A549 treated with AZD2906 at 1 μM for 4 hours (cell line): ENCODE measurements around the gene ALDH9A1. TPM values are rescaled to one million over a fixed set of nuclear protein-coding genes. Genes with fewer than 3 reads are reported as not detected.

Source experiments
- total RNA-seq: library from RNA; stranded (reverse); fragments of 200-300 nt; extraction: Qiagen RNA extraction; gene quantifications from 5 replicates; pipeline ENCODE4 v1.2.3, GENCODE V29; 2022

Gene ALDH9A1
- total RNA-seq, result 38.0 to 42.6 TPM (median 39.7 TPM) in 5 replicates

DNA sequence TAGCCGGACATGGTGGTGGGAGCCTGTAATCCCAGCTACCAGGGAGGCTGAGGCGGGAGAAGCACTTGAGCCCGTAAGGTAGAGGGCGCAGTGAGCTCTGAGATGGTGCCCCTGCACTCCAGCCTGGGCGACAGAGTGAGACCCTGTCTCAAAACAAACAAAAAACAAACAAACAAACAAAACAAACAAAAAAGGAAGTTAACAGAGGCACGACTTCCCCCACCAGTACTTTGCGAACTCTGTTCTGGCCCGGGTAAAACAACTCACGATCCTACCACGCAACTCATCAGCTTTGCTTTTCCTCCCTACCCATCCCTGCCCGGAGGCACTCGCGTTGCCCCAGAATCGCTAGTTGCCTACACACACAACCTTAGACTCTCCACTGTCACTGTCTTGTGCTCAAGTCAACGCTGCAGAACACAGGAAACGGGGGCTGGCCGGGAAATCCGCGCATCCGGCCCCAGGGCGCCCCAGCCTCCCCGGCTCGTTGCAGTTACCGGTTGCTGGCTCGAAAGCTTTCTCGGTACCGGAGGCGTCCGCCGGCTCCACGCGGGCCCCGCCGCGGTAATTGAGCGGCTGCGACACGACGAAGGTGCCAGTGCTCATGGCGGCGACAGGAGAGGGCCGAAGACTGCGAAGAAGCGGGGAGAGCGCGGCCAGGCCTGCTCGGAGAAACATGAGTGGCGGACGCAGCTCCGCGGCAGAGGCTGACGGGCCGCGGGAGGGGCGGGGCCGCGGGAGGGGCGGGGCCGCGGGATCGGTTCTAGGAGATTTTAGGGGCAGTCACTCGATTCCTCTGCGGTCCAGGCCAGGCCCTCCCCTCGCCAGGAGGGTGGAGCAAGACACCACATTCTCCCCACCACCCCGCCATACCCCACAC is at the start of gene ALDH9A1:
ALDH9A1 (minus strand) TSS at position 682 of the 880 bp plus-strand sequence; CDS start at position 678, 4 bp downstream.

GRCh38 chr1:165630629-165631341 is 67.6 kb downstream of the ALDH9A1 start, which contains the start of gene MGST3:
Gene MGST3 (plus strand): TSS chr1:165631234. CDS start chr1:165649848, 18,614 bp downstream.

Other genes starting within 250 kb of the ALDH9A1 start
- gene LRRC52, start 154.6 kb downstream of the ALDH9A1 start, total RNA-seq, result not detected in 5 replicates
- 199 to 233 TPM (median 207 TPM) in 5 replicates for gene MGST3, start 67.3 kb downstream of the ALDH9A1 start, total RNA-seq
- 155 to 189 TPM (median 158 TPM) in 5 replicates for gene TMCO1, start 70.3 kb upstream of the ALDH9A1 start, total RNA-seq
- gene UCK2, start 129.1 kb upstream of the ALDH9A1 start, total RNA-seq, result 120 to 125 TPM (median 123 TPM) in 5 replicates